Prostate gland (tissue), 2 donors: ENCODE results near the gene PRPSAP2. TPM values are rescaled to one million over a fixed set of nuclear protein-coding genes. Genes with fewer than 3 reads are reported as not detected.

Experiments
- DNase-seq: peaks from one replicate; pipeline ENCODE4 v3.0.0-alpha.2; 2019; ENCODE audit warnings: low spot score
- H3K27ac ChIP-seq, 2 donors: fragments of 200-600 bp; sonication (generic); 2 replicates each; pipeline ENCODE4 v1.5.1; 2017 to 2019
- H3K27me3 ChIP-seq: fragments of 200-600 bp; sonication (generic); replicated peaks from 2 replicates; pipeline ENCODE4 v1.5.1; 2019; ENCODE audit not compliant: insufficient read depth
- H3K36me3 ChIP-seq, 2 donors: fragments of 200-600 bp; sonication (generic); 1 replicate in 1 of 2; 2 replicates in 1 of 2; pipeline versions ENCODE4 v1.5.1 to v1.8.1; 2017 to 2019
- H3K4me1 ChIP-seq: fragments of 200-600 bp; sonication (generic); replicated peaks from 2 replicates; pipeline ENCODE4 v1.5.1; 2019
- H3K4me3 ChIP-seq, 2 donors: fragments of 200-600 bp; sonication (generic); 2 replicates each; pipeline ENCODE4 v1.5.1; 2017 to 2019
- H3K9me3 ChIP-seq: fragments of 200-600 bp; sonication (generic); 2 replicates; pipeline ENCODE4 v1.5.1; 2017
- POLR2A ChIP-seq: fragments of 450-650 bp; IDR thresholded peaks from one replicate; pipeline ENCODE4 v1.6.1; 2016; ENCODE audit warnings: antibody characterized with exemption, mild to moderate bottlenecking
- POLR2AphosphoS5 ChIP-seq: sonication (generic); formaldehyde crosslinking; IDR thresholded peaks from one replicate; pipeline ENCODE4 v1.6.1; 2017; ENCODE audit warnings: antibody characterized with exemption
- WGBS: methylation state at CpG from one replicate; pipeline ENCODE4 v1.1.5; 2018; 5-methylcytosine and 5-hydroxymethylcytosine counted together
- intact Hi-C: fragments of 100-400 bp; cut with DNase I; formaldehyde crosslinking; loops from one replicate; pipeline ENCODE4 v1.14.2; 2022
- total RNA-seq, 2 donors: library from RNA; depleted of rRNA; stranded (reverse); fragments of >200 nt; gene quantifications; one replicate each; pipeline ENCODE4 v1.1.0, GENCODE V29; 2016
- TF ChIP-seq, protein P1 (sequence below), 4 experiments: fragments of 200-600 bp in 2 of 4; fragments of 450-650 bp in 2 of 4; sonication (generic) in 2 of 4; IDR thresholded peaks; 1 replicate in 3 of 4; 2 replicates in 1 of 4; pipeline ENCODE4 v1.5.1; 2016 to 2019; ENCODE audit warnings: antibody characterized with exemption in 4 of 4, mild to moderate bottlenecking in 2 of 4, moderate library complexity in 2 of 4

Gene PRPSAP2
- total RNA-seq, 2 donors from 2014 or later = 30.6 to 35.0 TPM

GRCh38 chr17:18967916-18968315, 110.0 kb downstream of the PRPSAP2 start:
- H3K27me3 ChIP-seq = no peaks in the 10 kb centered on the region
- no peaks in the 10 kb centered on the region for H3K36me3 ChIP-seq
- no peak for DNase-seq
- H3K4me1 ChIP-seq = peaks cover 6% of the 10 kb centered on the region
- H3K4me3 ChIP-seq = no peak overlapping the region
- no peak overlapping the region for H3K27ac ChIP-seq
- H3K9me3 ChIP-seq = no peaks in the 10 kb centered on the region
- intact Hi-C loops = no loop called here
- WGBS = 52% methylated on average over 4 of the region's 4 CpGs
- TF ChIP-seq, protein P1, sequence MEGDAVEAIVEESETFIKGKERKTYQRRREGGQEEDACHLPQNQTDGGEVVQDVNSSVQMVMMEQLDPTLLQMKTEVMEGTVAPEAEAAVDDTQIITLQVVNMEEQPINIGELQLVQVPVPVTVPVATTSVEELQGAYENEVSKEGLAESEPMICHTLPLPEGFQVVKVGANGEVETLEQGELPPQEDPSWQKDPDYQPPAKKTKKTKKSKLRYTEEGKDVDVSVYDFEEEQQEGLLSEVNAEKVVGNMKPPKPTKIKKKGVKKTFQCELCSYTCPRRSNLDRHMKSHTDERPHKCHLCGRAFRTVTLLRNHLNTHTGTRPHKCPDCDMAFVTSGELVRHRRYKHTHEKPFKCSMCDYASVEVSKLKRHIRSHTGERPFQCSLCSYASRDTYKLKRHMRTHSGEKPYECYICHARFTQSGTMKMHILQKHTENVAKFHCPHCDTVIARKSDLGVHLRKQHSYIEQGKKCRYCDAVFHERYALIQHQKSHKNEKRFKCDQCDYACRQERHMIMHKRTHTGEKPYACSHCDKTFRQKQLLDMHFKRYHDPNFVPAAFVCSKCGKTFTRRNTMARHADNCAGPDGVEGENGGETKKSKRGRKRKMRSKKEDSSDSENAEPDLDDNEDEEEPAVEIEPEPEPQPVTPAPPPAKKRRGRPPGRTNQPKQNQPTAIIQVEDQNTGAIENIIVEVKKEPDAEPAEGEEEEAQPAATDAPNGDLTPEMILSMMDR (IDR thresholded peaks at IDR 0.05) = no peak
- TF ChIP-seq POLR2A = no peak
- TF ChIP-seq POLR2AphosphoS5 = no peak

- Histone ChIP-seq H3K4me3 (no peak overlapping the region), H3K27me3 (no peaks in the 10 kb centered on the region), H3K9me3 (no peaks in the 10 kb centered on the region), H3K36me3 (no peaks in the 10 kb centered on the region), H3K4me1 (peaks cover 6% of the 10 kb centered on the region), H3K27ac (no peak overlapping the region)
- 98% methylated on average over 4 of the region's 4 CpGs for WGBS
- DNase-seq = no peak
- intact Hi-C loops = no loop called here
- no peak for TF ChIP-seq POLR2A
Measured at GRCh38 chr17:18968345-18968744, 110.4 kb downstream of the PRPSAP2 start.

GRCh38 chr17:18968945-18969887, 111.3 kb downstream of the PRPSAP2 start:
- 83% methylated on average over 17 of the region's 23 CpGs for WGBS
- intact Hi-C loops = no loop called here
- Histone ChIP-seq H3K4me1 (peaks cover 6% of the 10 kb centered on the region), H3K27me3 (no peaks in the 10 kb centered on the region), H3K9me3 (no peaks in the 10 kb centered on the region), H3K36me3 (no peaks in the 10 kb centered on the region), H3K4me3 (no peak overlapping the region), H3K27ac (no peak overlapping the region)
- TF ChIP-seq, protein P1 (IDR thresholded peaks at IDR 0.05) = no peak
- peak; percentile 82 for TF ChIP-seq POLR2AphosphoS5
- DNase-seq = peak; percentile 79

- peaks cover 6% of the 10 kb centered on the region for H3K4me1 ChIP-seq
- no peak for DNase-seq
- no peak overlapping the region for H3K27ac ChIP-seq
- H3K36me3 ChIP-seq = no peaks in the 10 kb centered on the region
- H3K4me3 ChIP-seq = no peak overlapping the region
- no peaks in the 10 kb centered on the region for H3K9me3 ChIP-seq
- no peak for TF ChIP-seq POLR2AphosphoS5
- 93% methylated on average over 27 of the region's 28 CpGs for WGBS
- no peaks in the 10 kb centered on the region for H3K27me3 ChIP-seq
- intact Hi-C loops = no loop called here
Measured at GRCh38 chr17:18970582-18971480, 112.9 kb downstream of the PRPSAP2 start.

DNA sequence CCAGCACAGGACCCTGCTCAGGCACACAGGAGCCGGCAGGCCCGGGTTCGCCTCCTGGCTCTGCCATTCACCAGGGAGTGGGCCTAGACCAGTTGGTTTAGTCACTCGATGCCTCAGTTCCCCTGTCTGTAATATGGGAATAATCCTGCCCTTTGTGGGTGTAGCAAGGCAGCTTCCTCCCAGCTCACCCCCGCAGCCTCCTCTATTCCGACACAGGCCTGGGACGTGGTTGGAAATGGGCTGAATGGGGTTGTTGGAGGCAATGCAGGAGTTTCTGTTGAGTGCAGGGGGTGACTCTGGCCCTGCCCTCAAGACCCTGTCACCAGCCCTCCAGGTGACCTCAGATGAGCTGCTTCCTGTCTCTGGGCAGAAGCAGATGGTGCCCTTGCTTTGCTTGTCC, 113.9 kb downstream of the PRPSAP2 start:
- Histone ChIP-seq H3K4me3 (no peak overlapping the region), H3K9me3 (no peaks in the 10 kb centered on the region), H3K36me3 (no peaks in the 10 kb centered on the region), H3K27me3 (no peaks in the 10 kb centered on the region), H3K4me1 (peaks cover 6% of the 10 kb centered on the region), H3K27ac (no peak overlapping the region)
- no peak for DNase-seq
- 97% methylated on average over 7 of the region's 7 CpGs for WGBS
- intact Hi-C loops = no loop called here
- TF ChIP-seq POLR2AphosphoS5 = no peak
- TF ChIP-seq, protein P1 (IDR thresholded peaks at IDR 0.05) = no peak
- TF ChIP-seq POLR2A = no peak
